ENCODE data around the gene FAM89B. TPM values are rescaled to one million over a fixed set of nuclear protein-coding genes. Genes with fewer than 3 reads are reported as not detected.

FAM89B gene
- total RNA-seq, 1 donor from 2014 or later: 21.6 TPM

- DNase-seq: no peak
Measured at GRCh38 chr11:65559535-65559934, 12.8 kb upstream of the FAM89B start.

GRCh38 chr11:65559951-65560537 lies 12.3 kb upstream of the FAM89B start:
- Mint-ChIP-seq H3K4me1 (peaks cover 24% of the 10 kb centered on the region), H3K36me3 (ENCODE audit: low read depth) (no peaks in the 10 kb centered on the region)

More at GRCh38 chr11:65559535-65559934, 12.8 kb upstream of the FAM89B start:
- no peak for ATAC-seq (ENCODE audit: low read depth)
- Mint-ChIP-seq H3K4me3 (peak overlapping the region; percentile 32), H3K27me3 (peaks cover 4% of the 10 kb centered on the region), H3K4me1 (peaks cover 26% of the 10 kb centered on the region), H3K27ac (no peak overlapping the region), H3K9me3 (no peaks in the 10 kb centered on the region), H3K36me3 (ENCODE audit: low read depth) (no peaks in the 10 kb centered on the region)
- TF ChIP-seq CTCF (IDR thresholded peaks at IDR 0.05): no peak
- POLR2A ChIA-PET: interaction anchor here (0.8 to 2.1 kb wide), 7 partner anchors 11 to 78 kb away, joined by 3 to 13 read pairs (median 5); partner anchors contain the start of genes EHBP1L1 and ZNRD2
- CTCF ChIA-PET: interaction anchor here (0.7 to 1.6 kb wide), 4 partner anchors 11 to 20 kb away, joined by 3 to 4 read pairs (median 3); partner anchors contain the start of gene ZNRD2
- intact Hi-C loops (cut with micrococcal nuclease): loop anchor here (2.0 kb wide), 1 partner anchor 19 kb away; no protein-coding TSS in a partner anchor

GRCh38 chr11:65560555-65561418 lies 11.6 kb upstream of the FAM89B start:
- peaks cover 27% of the 10 kb centered on the region for H3K4me1 Mint-ChIP-seq

More at GRCh38 chr11:65559951-65560537, 12.3 kb upstream of the FAM89B start:
- Mint-ChIP-seq H3K9me3 (no peaks in the 10 kb centered on the region), H3K27me3 (peaks cover 4% of the 10 kb centered on the region), H3K4me3 (no peak overlapping the region), H3K27ac (no peak overlapping the region)
- ChIA-PET POLR2A (interaction anchor here (0.8 to 2.2 kb wide), 7 partner anchors 10 to 78 kb away, joined by 3 to 13 read pairs (median 4); partner anchors contain the start of genes EHBP1L1 and ZNRD2), CTCF (interaction anchor here (0.9 to 1.2 kb wide), 2 partner anchors 13 to 20 kb away, joined by 3 read pairs; no protein-coding TSS in a partner anchor)
- ATAC-seq (ENCODE audit: low read depth): no peak
- intact Hi-C loops (cut with micrococcal nuclease): loop anchor here (2.0 kb wide), 1 partner anchor 19 kb away; no protein-coding TSS in a partner anchor
- TF ChIP-seq CTCF (IDR thresholded peaks at IDR 0.05): no peak
- DNase-seq: no peak

GRCh38 chr11:65562020-65562419 lies 10.3 kb upstream of the FAM89B start:
- Mint-ChIP-seq H3K27ac (no peak overlapping the region), H3K9me3 (no peaks in the 10 kb centered on the region), H3K27me3 (peaks cover 4% of the 10 kb centered on the region), H3K4me3 (no peak overlapping the region), H3K4me1 (peaks cover 36% of the 10 kb centered on the region), H3K36me3 (ENCODE audit: low read depth) (peaks cover under 1% of the 10 kb centered on the region)
- ATAC-seq (ENCODE audit: low read depth) (no peak), DNase-seq (no peak)
- no peak for TF ChIP-seq CTCF (IDR thresholded peaks at IDR 0.05)
- POLR2A ChIA-PET: interaction anchor here (2.2 kb wide), 1 partner anchor 26 kb away, joined by 4 read pairs; no protein-coding TSS in a partner anchor
- CTCF ChIA-PET: interaction anchor here (2.8 kb wide), 1 partner anchor 10 kb away, joined by 12 read pairs; no protein-coding TSS in a partner anchor
- intact Hi-C loops (cut with micrococcal nuclease): no loop called here

More at GRCh38 chr11:65560555-65561418, 11.6 kb upstream of the FAM89B start:
- POLR2A ChIA-PET: interaction anchor here (0.7 to 2.2 kb wide), 6 partner anchors 8 to 28 kb away, joined by 3 to 13 read pairs (median 8); partner anchors contain the start of gene ZNRD2
- Mint-ChIP-seq H3K27me3 (peaks cover 4% of the 10 kb centered on the region), H3K9me3 (no peaks in the 10 kb centered on the region), H3K36me3 (ENCODE audit: low read depth) (no peaks in the 10 kb centered on the region), H3K4me3 (no peak overlapping the region), H3K27ac (no peak overlapping the region)
- CTCF ChIA-PET: interaction anchor here (0.9 kb wide), 1 partner anchor 14 kb away, joined by 3 read pairs; no protein-coding TSS in a partner anchor
- ATAC-seq (ENCODE audit: low read depth) (no peak), DNase-seq (no peak)
- intact Hi-C loops (cut with micrococcal nuclease): no loop called here
- TF ChIP-seq CTCF (IDR thresholded peaks at IDR 0.05): no peak
